Kidney (tissue), 14 donors: ENCODE measurements around the gene ZFP36L2. TPM values are rescaled to one million over a fixed set of nuclear protein-coding genes. Genes with fewer than 3 reads are reported as not detected.

ENCODE experiments used
- DNase-seq, 5 donors: peaks; one replicate each; pipeline ENCODE4 v3.0.0-alpha.2; 2013 to 2020
- FAIRE-seq: peaks from 2 replicates; lab custom pipeline; 2012; peaks lifted over from hg19 to GRCh38; lab: Jason Lieb, UNC
- H3K27ac ChIP-seq, 2 donors: one replicate each; pipeline ENCODE4 v1.7.0; 2013; ENCODE audit warnings: low read depth in 2 of 2, low read length in 2 of 2, inconsistent platforms in 1 of 2
- H3K27me3 ChIP-seq: one replicate; pipeline ENCODE4 v1.7.1; 2013; ENCODE audit warnings: low read length, inconsistent platforms; ENCODE audit not compliant: control insufficient read depth, insufficient read depth
- H3K36me3 ChIP-seq, 3 donors: one replicate each; pipeline versions ENCODE4 v1.7.0 to v1.7.1; 2013; ENCODE audit warnings: low read length in 3 of 3, control low read depth in 1 of 3, inconsistent platforms in 1 of 3; ENCODE audit not compliant: insufficient read depth in 3 of 3, control insufficient read depth in 2 of 3
- H3K4me1 ChIP-seq, 3 donors: one replicate each; pipeline versions ENCODE4 v1.7.0 to v1.7.1; 2013; ENCODE audit warnings: low read length in 3 of 3, inconsistent platforms in 1 of 3, low read depth in 1 of 3; ENCODE audit not compliant: control insufficient read depth in 2 of 3, insufficient read depth in 2 of 3
- H3K4me3 ChIP-seq, 3 donors: one replicate each; pipeline versions ENCODE4 v1.7.0 to v1.8.1; 2013; ENCODE audit warnings: low read length in 3 of 3, control low read depth in 1 of 3, inconsistent platforms in 1 of 3
- H3K9ac ChIP-seq, 3 donors: one replicate each; pipeline versions ENCODE4 v1.7.0 to v1.7.1; 2013; ENCODE audit warnings: low read length in 3 of 3, control low read depth in 1 of 3, inconsistent platforms in 1 of 3
- H3K9me3 ChIP-seq, 3 donors: one replicate each; pipeline versions ENCODE4 v1.7.0 to v1.7.1; 2013; ENCODE audit warnings: low read length in 3 of 3, control low read depth in 1 of 3, inconsistent platforms in 1 of 3; ENCODE audit not compliant: control insufficient read depth in 2 of 3, insufficient read depth in 1 of 3
- CTCF ChIP-seq: IDR thresholded peaks from 3 replicates; pipeline ENCODE4 v1.5.1; 2012; ENCODE audit warnings: mild to moderate bottlenecking, moderate library complexity, borderline replicate concordance; ENCODE audit not compliant: insufficient read depth; ENCODE audit errors: extremely low read depth
- intact Hi-C: fragments of 100-400 bp; cut with DNase I; formaldehyde crosslinking; loops from one replicate; pipeline ENCODE4 v1.11.1; 2022
- polyA plus RNA-seq: library from polyadenylated mRNA; stranded (reverse); fragments of 350-450 nt; fragmentation: Illumina TruSeq; extraction: RNeasy Lipid Tissue Mini Kit (QIAGEN cat#74804); gene quantifications from one replicate; pipeline ENCODE4 v1.2.3, GENCODE V29; 2014; ENCODE audit warnings: low read depth, low replicate concordance; ENCODE audit not compliant: insufficient read depth
- total RNA-seq: library from RNA; stranded (reverse); fragmentation: NEBNext Ultra II Directional; extraction: Animal tissue kit (Norgen Biotek cat#: 25700); gene quantifications from one replicate; pipeline ENCODE4 v1.2.1, GENCODE V29; 2021
- donor health status: control.
- donor health status: control.
- donor health status: control.
- donor health status: control.
- donor health status: control.
- donor health status: DM: yes; HTN: yes; CAD: no.
- donor health status: Normal renal cell carcinoma (clear cell type).

The ZFP36L2 gene
- total and polyA plus RNA-seq, 2 donors from 2014 or later: 35.4 to 247 TPM

GRCh38 chr2:43262951-43263350, 36.5 kb upstream of the ZFP36L2 start:
- peaks cover 0 to 4% (median 0%) of the 10 kb centered on the region in 3 donors for H3K4me1 ChIP-seq
- no peak for FAIRE-seq
- intact Hi-C loops: no loop called here

GRCh38 chr2:43262239-43262638, 35.8 kb upstream of the ZFP36L2 start:
- Histone ChIP-seq H3K9ac (no peak overlapping the region), H3K36me3 (no peaks in the 10 kb centered on the region), H3K27me3 (no peaks in the 10 kb centered on the region), H3K9me3 (no peaks in the 10 kb centered on the region), H3K4me3 (no peak overlapping the region), H3K27ac (no peak overlapping the region), H3K4me1 (peaks cover 0 to 5% (median 2%) of the 10 kb centered on the region in 3 donors)
- TF ChIP-seq CTCF: no peak
- intact Hi-C loops: no loop called here
- no peak for DNase-seq
- FAIRE-seq: no peak

More at GRCh38 chr2:43262951-43263350, 36.5 kb upstream of the ZFP36L2 start:
- no peak overlapping the region for H3K27ac ChIP-seq
- no peak overlapping the region for H3K9ac ChIP-seq
- no peak for DNase-seq
- H3K36me3 ChIP-seq: no peaks in the 10 kb centered on the region
- no peak overlapping the region for H3K4me3 ChIP-seq
- no peaks in the 10 kb centered on the region for H3K9me3 ChIP-seq
- H3K27me3 ChIP-seq: no peaks in the 10 kb centered on the region
- TF ChIP-seq CTCF: no peak

GRCh38 chr2:43259512-43259911, 33.1 kb upstream of the ZFP36L2 start:
- intact Hi-C loops: no loop called here
- H3K4me1 ChIP-seq: peaks cover 0 to 5% (median 2%) of the 10 kb centered on the region in 3 donors
- no peak overlapping the region for H3K4me3 ChIP-seq
- FAIRE-seq (no peak), DNase-seq (no peak)
- TF ChIP-seq CTCF: no peak
- H3K9ac ChIP-seq: no peak overlapping the region
- no peaks in the 10 kb centered on the region for H3K9me3 ChIP-seq
- no peaks in the 10 kb centered on the region for H3K36me3 ChIP-seq
- no peaks in the 10 kb centered on the region for H3K27me3 ChIP-seq
- H3K27ac ChIP-seq: no peak overlapping the region
